ENCODE results near the gene CUL7.

GRCh38 chr6:43082806-43083655 lies 29.4 kb upstream of the CUL7 start:
- TF ChIP-seq EZH2 (IDR thresholded peaks at IDR 0.05) (no peak), POLR2AphosphoS5 (IDR thresholded peaks at IDR 0.05; ENCODE audit: borderline replicate concordance, low read depth, low read length) (no peak)
